Measurements from ENCODE around the gene MAD1L1.

DNA sequence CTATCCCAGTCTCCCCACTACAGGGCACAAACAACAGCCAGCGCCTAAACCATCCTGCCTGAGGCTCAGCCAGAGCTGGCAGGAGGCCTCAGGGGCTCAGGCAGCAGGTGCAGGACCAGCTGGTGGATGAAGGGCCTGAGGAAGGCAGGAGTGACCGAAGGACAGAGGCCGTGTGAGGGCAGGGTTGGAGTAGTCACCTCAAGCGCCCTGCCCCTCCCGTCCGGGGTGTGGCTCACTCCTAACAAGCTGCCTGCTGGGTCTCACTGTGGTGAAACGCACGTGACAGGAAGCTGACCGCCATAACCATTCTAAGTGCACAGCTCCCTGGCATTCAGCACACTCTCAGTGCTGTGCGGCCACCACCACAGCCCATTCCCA lies 281.6 kb downstream of the MAD1L1 start:
- TF ChIP-seq POLR2AphosphoS5 (IDR thresholded peaks at IDR 0.05; ENCODE audit: borderline replicate concordance, low read depth, low read length) (no peak), EZH2 (IDR thresholded peaks at IDR 0.05) (no peak), FOXP2 (optimal IDR thresholded peaks at IDR 0.05; ENCODE audit: control extremely low read depth, extremely low read length, insufficient read depth) (no peak)
